Esophagus muscularis mucosa (tissue), 4 donors: ENCODE data around the gene EFCAB7. TPM values are rescaled to one million over a fixed set of nuclear protein-coding genes. Genes with fewer than 3 reads are reported as not detected.

Experiments
- DNase-seq: peaks from one replicate; pipeline ENCODE4 v3.0.0-alpha.2; 2017; ENCODE audit errors: extremely low spot score
- H3K27ac ChIP-seq, 4 donors: fragments of 200-600 bp; sonication (generic); replicated peaks in 1 of 4; 1 replicate in 3 of 4; 2 replicates in 1 of 4; pipeline ENCODE4 v1.5.1; 2016 to 2019; ENCODE audit warnings: mild to moderate bottlenecking in 1 of 4
- H3K27me3 ChIP-seq, 4 donors: fragments of 200-600 bp; sonication (generic); one replicate each; pipeline versions ENCODE4 v1.5.1 to v1.6.0; 2016 to 2019
- H3K36me3 ChIP-seq, 4 donors: fragments of 200-600 bp; sonication (generic); one replicate each; pipeline ENCODE4 v1.5.1; 2016 to 2019
- H3K4me1 ChIP-seq, 4 donors: fragments of 200-600 bp; sonication (generic); one replicate each; pipeline ENCODE4 v1.5.1; 2016 to 2019
- H3K4me3 ChIP-seq, 4 donors: fragments of 200-600 bp; sonication (generic); 1 replicate in 2 of 4; 2 replicates in 2 of 4; pipeline ENCODE4 v1.5.1; 2016 to 2019; ENCODE audit warnings: mild to moderate bottlenecking in 4 of 4, moderate library complexity in 1 of 4
- H3K9me3 ChIP-seq, 4 donors: fragments of 200-600 bp; sonication (generic); 1 replicate in 3 of 4; 2 replicates in 1 of 4; pipeline ENCODE4 v1.5.1; 2016 to 2019
- EP300 ChIP-seq: sonication (generic); formaldehyde crosslinking; IDR thresholded peaks from one replicate; pipeline ENCODE4 v1.6.1; 2017; ENCODE audit warnings: antibody characterized with exemption
- POLR2A ChIP-seq: fragments of 450-650 bp; IDR thresholded peaks from one replicate; pipeline ENCODE4 v1.6.1; 2017; ENCODE audit warnings: antibody characterized with exemption, moderate library complexity, mild to moderate bottlenecking, low read depth
- POLR2AphosphoS5 ChIP-seq, 2 donors: sonication (generic); formaldehyde crosslinking; IDR thresholded peaks; one replicate each; pipeline ENCODE4 v1.6.1; 2017; ENCODE audit warnings: antibody characterized with exemption in 2 of 2
- WGBS: methylation state at CpG from one replicate; pipeline ENCODE4 v1.1.5; 2018; 5-methylcytosine and 5-hydroxymethylcytosine counted together
- intact Hi-C: fragments of 100-400 bp; cut with DNase I; formaldehyde crosslinking; loops from one replicate; pipeline ENCODE4 v1.15.1; 2023
- total RNA-seq, 4 donors: library from RNA; depleted of rRNA; stranded (reverse); fragments of >200 nt; gene quantifications; one replicate each; pipeline versions ENCODE4 v1.1.0 to v1.2.1, GENCODE V29; 2016
- TF ChIP-seq, protein P1 (sequence below), 3 experiments: fragments of 200-600 bp in 2 of 3; fragments of 450-650 bp in 1 of 3; sonication (generic) in 2 of 3; IDR thresholded peaks; one replicate each; pipeline ENCODE4 v1.5.1; 2017 to 2019; ENCODE audit warnings: antibody characterized with exemption in 3 of 3, mild to moderate bottlenecking in 2 of 3, moderate library complexity in 1 of 3

Gene EFCAB7, protein sequence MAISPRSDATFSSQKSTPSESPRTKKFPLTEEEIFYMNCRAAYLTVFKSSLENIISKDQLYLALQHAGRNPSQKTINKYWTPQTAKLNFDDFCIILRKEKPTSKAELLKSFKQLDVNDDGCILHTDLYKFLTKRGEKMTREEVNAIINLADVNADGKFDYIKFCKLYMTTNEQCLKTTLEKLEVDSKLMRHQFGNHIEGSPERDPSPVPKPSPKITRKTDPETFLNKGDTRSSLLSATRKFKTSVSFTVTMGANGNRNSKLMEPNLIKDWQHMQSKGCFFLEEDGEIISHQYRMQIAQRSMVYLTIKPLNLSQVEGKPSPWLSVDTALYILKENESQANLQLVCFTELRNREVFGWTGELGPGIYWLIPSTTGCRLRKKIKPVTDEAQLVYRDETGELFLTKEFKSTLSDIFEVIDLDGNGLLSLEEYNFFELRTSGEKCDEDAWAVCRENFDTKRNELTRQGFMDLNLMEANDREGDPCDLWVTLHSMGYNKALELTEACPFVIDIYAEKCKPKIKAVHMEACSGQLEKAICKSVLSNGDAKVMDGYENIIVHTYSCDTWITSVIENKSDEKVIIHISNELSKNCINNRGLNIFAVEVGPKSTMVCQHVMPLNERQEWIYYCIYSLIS
- 10 to 100 TPM in 1 of 4 donors, 1 to 10 TPM in 3; 5.1 to 17.9 (median 6.9) TPM for total RNA-seq

DNA sequence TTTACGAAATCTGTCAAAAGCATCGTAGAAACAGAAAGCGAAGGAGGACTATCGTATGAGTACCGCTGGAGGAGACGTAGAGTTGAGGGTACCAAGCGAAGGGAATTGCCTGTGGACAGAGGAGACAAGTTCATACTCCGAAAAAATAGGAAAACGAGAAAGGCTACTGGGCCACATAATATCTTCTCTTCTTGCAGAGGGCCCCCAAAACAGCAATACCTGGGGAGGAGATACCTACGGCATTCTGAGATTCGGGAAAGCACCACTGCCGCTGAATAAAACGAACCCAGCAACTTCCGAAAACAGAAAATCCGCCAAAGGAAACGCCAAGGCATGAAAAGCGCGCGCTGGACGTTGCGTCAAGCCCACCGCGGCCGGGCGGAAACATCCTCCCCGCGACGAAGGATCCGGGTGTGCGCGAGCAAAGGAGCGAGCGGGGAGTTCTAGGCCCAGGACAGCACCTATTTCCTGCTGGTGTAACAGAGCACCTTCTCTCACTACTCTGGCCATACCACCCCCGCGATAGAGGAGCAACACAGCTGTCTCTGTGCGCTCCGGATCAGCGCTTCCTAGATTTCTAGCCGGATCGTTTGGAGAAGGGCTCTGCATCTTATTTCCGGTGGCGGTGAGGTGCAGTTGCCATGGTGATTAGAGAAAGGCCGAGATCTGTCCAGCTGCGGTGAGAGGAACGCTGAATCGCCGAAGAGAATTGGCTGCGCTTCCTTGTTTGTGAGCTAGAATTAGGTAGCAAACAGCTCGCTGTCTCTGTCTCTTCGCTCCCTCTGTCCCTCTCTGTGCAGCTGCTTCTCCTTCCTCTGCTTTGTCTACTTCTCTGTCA is at the start of gene EFCAB7, which contains the start of gene ITGB3BP:
Gene EFCAB7, plus strand, starts transcription at position 635 of the 838 bp plus-strand sequence. CDS start 2,048 bp downstream, outside the sequence.
Gene ITGB3BP, minus strand, starts transcription at position 335 of the 838 bp plus-strand sequence. Its CDS starts 92 bp downstream, at position 243.
- H3K27ac ChIP-seq: peak within 1 kb of the TSS; percentile 85 to 94 (median 92)
- H3K27me3 ChIP-seq: no peaks in the 10 kb centered on the region
- H3K9me3 ChIP-seq: no peaks in the 10 kb centered on the region
- peak within 1 kb of the TSS; percentile 64 to 81 (median 68) for H3K4me3 ChIP-seq
- peaks cover 15 to 28% (median 24%) of the 10 kb centered on the region in 4 donors for H3K4me1 ChIP-seq
- DNase-seq: peak; percentile 96
- 0% methylated on average over 41 of the region's 50 CpGs for WGBS
- peaks cover 0 to 16% (median 0%) of the 10 kb centered on the region in 4 donors for H3K36me3 ChIP-seq
- intact Hi-C loops: loop anchor here (5.0 to 10.0 kb wide), 2 partner anchors 36 to 158 kb away; partner anchors contain the start of gene ALG6
- TF ChIP-seq, protein P1, sequence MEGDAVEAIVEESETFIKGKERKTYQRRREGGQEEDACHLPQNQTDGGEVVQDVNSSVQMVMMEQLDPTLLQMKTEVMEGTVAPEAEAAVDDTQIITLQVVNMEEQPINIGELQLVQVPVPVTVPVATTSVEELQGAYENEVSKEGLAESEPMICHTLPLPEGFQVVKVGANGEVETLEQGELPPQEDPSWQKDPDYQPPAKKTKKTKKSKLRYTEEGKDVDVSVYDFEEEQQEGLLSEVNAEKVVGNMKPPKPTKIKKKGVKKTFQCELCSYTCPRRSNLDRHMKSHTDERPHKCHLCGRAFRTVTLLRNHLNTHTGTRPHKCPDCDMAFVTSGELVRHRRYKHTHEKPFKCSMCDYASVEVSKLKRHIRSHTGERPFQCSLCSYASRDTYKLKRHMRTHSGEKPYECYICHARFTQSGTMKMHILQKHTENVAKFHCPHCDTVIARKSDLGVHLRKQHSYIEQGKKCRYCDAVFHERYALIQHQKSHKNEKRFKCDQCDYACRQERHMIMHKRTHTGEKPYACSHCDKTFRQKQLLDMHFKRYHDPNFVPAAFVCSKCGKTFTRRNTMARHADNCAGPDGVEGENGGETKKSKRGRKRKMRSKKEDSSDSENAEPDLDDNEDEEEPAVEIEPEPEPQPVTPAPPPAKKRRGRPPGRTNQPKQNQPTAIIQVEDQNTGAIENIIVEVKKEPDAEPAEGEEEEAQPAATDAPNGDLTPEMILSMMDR (IDR thresholded peaks at IDR 0.05): peak in 1 of 3 experiments; percentile 6
- TF ChIP-seq EP300 (no peak), POLR2A (no peak), POLR2AphosphoS5 (IDR thresholded peaks at IDR 0.05) (peak; percentile 60 to 82)

DNA sequence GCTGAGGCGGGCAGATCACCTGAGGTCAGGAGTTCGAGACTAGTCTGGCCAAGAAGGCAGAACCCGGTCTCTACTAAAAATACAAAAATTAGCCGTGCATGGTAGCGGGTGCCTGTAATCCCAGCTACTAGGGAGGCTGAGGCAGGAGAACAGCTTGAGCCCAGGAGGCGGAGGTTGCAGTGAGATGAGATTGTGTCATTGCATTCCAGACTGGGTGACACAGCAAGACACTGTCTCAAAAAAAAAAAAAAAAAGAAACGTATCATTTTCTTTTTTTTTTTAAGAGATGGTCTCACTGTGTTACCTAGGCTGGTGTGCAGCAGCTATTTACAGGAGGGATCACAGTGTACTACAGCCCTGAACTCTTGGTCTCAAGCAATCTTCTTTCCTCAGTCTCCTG is 47.6 kb upstream of the EFCAB7 start:
- Histone ChIP-seq H3K4me1 (no peaks in the 10 kb centered on the region), H3K27ac (no peak overlapping the region), H3K36me3 (no peaks in the 10 kb centered on the region), H3K9me3 (no peaks in the 10 kb centered on the region), H3K27me3 (no peaks in the 10 kb centered on the region), H3K4me3 (no peak overlapping the region)
- no peak for TF ChIP-seq POLR2AphosphoS5 (IDR thresholded peaks at IDR 0.05)
- TF ChIP-seq EP300: no peak
- TF ChIP-seq, protein P1 (IDR thresholded peaks at IDR 0.05): no peak
- TF ChIP-seq POLR2A: no peak
- WGBS: 89% methylated on average over 7 of the region's 7 CpGs
- no peak for DNase-seq
- intact Hi-C loops: no loop called here

DNA sequence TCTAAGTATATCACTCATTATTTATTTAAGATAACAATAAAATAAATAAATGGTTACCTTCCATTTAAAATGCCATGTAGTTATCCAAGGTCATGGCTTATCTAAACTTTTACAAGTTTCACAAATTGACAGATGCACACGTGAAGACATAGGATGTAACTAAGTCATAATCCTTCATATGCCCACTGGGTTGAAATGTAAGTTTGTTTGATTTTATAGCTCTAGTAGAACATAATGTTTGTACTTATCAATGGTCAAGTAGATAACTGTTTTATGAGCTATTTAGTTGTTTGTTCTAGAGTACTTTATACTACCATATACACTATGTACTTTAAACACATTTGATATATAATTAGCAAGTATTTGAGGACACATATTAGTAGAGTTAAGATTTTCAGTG is 43.3 kb upstream of the EFCAB7 start:
- no peak overlapping the region for H3K27ac ChIP-seq
- no peak for DNase-seq
- no peaks in the 10 kb centered on the region for H3K9me3 ChIP-seq
- WGBS: 88% methylated on average over 1 of the region's 1 CpG
- H3K27me3 ChIP-seq: no peaks in the 10 kb centered on the region
- intact Hi-C loops: no loop called here
- H3K4me1 ChIP-seq: peaks cover 0 to 4% (median 0%) of the 10 kb centered on the region in 4 donors
- no peak for TF ChIP-seq POLR2AphosphoS5 (IDR thresholded peaks at IDR 0.05)
- TF ChIP-seq, protein P1 (IDR thresholded peaks at IDR 0.05): no peak
- TF ChIP-seq POLR2A: no peak
- TF ChIP-seq EP300: no peak
- H3K36me3 ChIP-seq: no peaks in the 10 kb centered on the region
- no peak overlapping the region for H3K4me3 ChIP-seq

DNA sequence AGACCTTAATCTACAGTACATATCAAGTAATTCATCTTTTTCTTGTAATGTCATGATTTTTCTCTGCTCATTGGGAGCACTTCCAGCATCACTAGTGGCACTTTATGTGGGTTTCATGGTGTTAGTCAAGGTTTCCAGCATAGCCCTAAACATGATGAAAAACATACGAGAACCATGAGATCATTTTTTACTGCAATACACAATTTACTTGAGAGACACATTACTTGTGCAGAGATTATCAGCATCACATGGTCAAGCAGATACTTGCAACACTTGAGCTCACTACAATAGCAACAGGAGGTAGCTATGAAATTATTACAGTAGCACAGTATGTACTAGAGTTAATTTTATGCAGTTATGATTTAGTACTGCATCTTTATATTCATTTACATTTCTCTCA is 36.7 kb upstream of the EFCAB7 start:
- no peak for DNase-seq
- Histone ChIP-seq H3K27ac (peak overlapping the region in 2 of 4 donors; percentile 20 to 35), H3K9me3 (no peaks in the 10 kb centered on the region), H3K4me1 (peaks cover 0 to 44% (median 23%) of the 10 kb centered on the region in 4 donors), H3K4me3 (no peak overlapping the region), H3K36me3 (no peaks in the 10 kb centered on the region), H3K27me3 (no peaks in the 10 kb centered on the region)
- WGBS: 57% methylated on average over 1 of the region's 1 CpG
- intact Hi-C loops: loop anchor here (5.0 kb wide), 1 partner anchor 36 kb away; the partner anchor contains the start of genes EFCAB7 and ITGB3BP
- TF ChIP-seq, protein P1 (IDR thresholded peaks at IDR 0.05): no peak
- TF ChIP-seq POLR2A (no peak), POLR2AphosphoS5 (IDR thresholded peaks at IDR 0.05) (no peak), EP300 (no peak)
